Neuronal stem cell (in vitro differentiated cells): ENCODE measurements around the gene SUCLG1.
A peak's percentile ranks its signal among the peaks of the same experiment; 100 is the strongest.

Source experiments
- DNase-seq: peaks from one replicate; pipeline ENCODE4 v3.0.0-alpha.2; 2013; ENCODE audit warnings: low spot score
- H2AFZ ChIP-seq: one replicate; pipeline ENCODE4 v1.6.1; 2013; ENCODE audit warnings: mild to moderate bottlenecking, low read length, inconsistent platforms
- H2AK5ac ChIP-seq: 2 replicates; pipeline ENCODE4 v1.6.1; 2013; ENCODE audit warnings: low read depth, mild to moderate bottlenecking, inconsistent platforms, low read length, moderate library complexity, mixed read lengths
- H2BK120ac ChIP-seq: 2 replicates; pipeline ENCODE4 v1.6.1; 2013; ENCODE audit warnings: low read depth, mild to moderate bottlenecking, inconsistent platforms, low read length, moderate library complexity, mixed read lengths
- H2BK12ac ChIP-seq: one replicate; pipeline ENCODE4 v1.6.1; 2013; ENCODE audit warnings: low read length, inconsistent platforms
- H2BK15ac ChIP-seq: 2 replicates; pipeline ENCODE4 v1.6.1; 2013; ENCODE audit warnings: mild to moderate bottlenecking, low read length, inconsistent platforms, mixed read lengths
- H2BK5ac ChIP-seq: one replicate; pipeline ENCODE4 v1.6.1; 2013; ENCODE audit warnings: inconsistent platforms, mild to moderate bottlenecking, low read length, moderate library complexity
- H3K14ac ChIP-seq: one replicate; pipeline ENCODE4 v1.6.1; 2013; ENCODE audit warnings: low read length, inconsistent platforms
- H3K18ac ChIP-seq: 2 replicates; pipeline ENCODE4 v1.6.1; 2013; ENCODE audit warnings: low read length, inconsistent platforms
- H3K23ac ChIP-seq: 2 replicates; pipeline ENCODE4 v1.6.1; 2013; ENCODE audit warnings: low read depth, mild to moderate bottlenecking, mixed read lengths, low read length, inconsistent platforms; ENCODE audit not compliant: poor library complexity
- H3K27ac ChIP-seq: replicated peaks from 3 replicates; pipeline ENCODE4 v1.5.1; 2013; ENCODE audit warnings: low read length, inconsistent platforms
- H3K27me3 ChIP-seq, 3 experiments: 2 replicates each; pipeline ENCODE4 v1.6.1; 2013; ENCODE audit warnings: low read length in 3 of 3, mild to moderate bottlenecking in 2 of 3, inconsistent platforms in 1 of 3, low read depth in 1 of 3, mixed read lengths in 1 of 3, moderate library complexity in 1 of 3; ENCODE audit not compliant: control insufficient read depth in 3 of 3, insufficient read depth in 3 of 3
- H3K36me3 ChIP-seq, 2 donors: replicated peaks in 1 of 2; 2 replicates each; pipeline ENCODE4 v1.6.1; 2013; ENCODE audit warnings: low read length in 2 of 2; ENCODE audit not compliant: control insufficient read depth in 2 of 2, insufficient read depth in 2 of 2
- H3K4ac ChIP-seq: 2 replicates; pipeline ENCODE4 v1.6.1; 2013; ENCODE audit warnings: inconsistent platforms, mild to moderate bottlenecking, low read length, moderate library complexity
- H3K4me1 ChIP-seq, 2 donors: 1 replicate in 1 of 2; 2 replicates in 1 of 2; pipeline ENCODE4 v1.6.1; 2013; ENCODE audit warnings: low read length in 2 of 2, low read depth in 1 of 2; ENCODE audit not compliant: control insufficient read depth in 2 of 2, insufficient read depth in 1 of 2
- H3K4me2 ChIP-seq: one replicate; pipeline ENCODE4 v1.6.1; 2013; ENCODE audit warnings: mild to moderate bottlenecking, low read length, inconsistent platforms; ENCODE audit not compliant: insufficient read depth, poor library complexity, severe bottlenecking
- H3K4me3 ChIP-seq, 2 donors: 2 replicates each; pipeline ENCODE4 v1.5.1; 2013; ENCODE audit warnings: low read length in 2 of 2, mild to moderate bottlenecking in 2 of 2, inconsistent platforms in 1 of 2, moderate library complexity in 1 of 2
- H3K79me1 ChIP-seq: one replicate; pipeline ENCODE4 v1.6.1; 2013; ENCODE audit warnings: low read depth, mild to moderate bottlenecking, inconsistent platforms, low read length, moderate library complexity
- H3K9ac ChIP-seq: one replicate; pipeline ENCODE4 v1.6.1; 2013; ENCODE audit warnings: mild to moderate bottlenecking, low read depth, low read length, inconsistent platforms; ENCODE audit not compliant: poor library complexity
- H3K9me3 ChIP-seq, 2 donors: replicated peaks in 1 of 2; 2 replicates each; pipeline versions ENCODE3 to v1.6.1; 2013; ENCODE audit warnings: low read length in 2 of 2, mild to moderate bottlenecking in 2 of 2, inconsistent platforms in 1 of 2, low read depth in 1 of 2, mixed read lengths in 1 of 2, moderate library complexity in 1 of 2; ENCODE audit not compliant: control insufficient read depth in 2 of 2, insufficient read depth in 1 of 2
- H4K8ac ChIP-seq: one replicate; pipeline ENCODE4 v1.6.1; 2013; ENCODE audit warnings: low read depth, mild to moderate bottlenecking, inconsistent platforms, low read length, moderate library complexity
- H4K91ac ChIP-seq: one replicate; pipeline ENCODE4 v1.6.1; 2013; ENCODE audit warnings: low read length, low read depth, mild to moderate bottlenecking, inconsistent platforms; ENCODE audit not compliant: poor library complexity
- WGBS, 2 donors: extraction: QIAGEN DNeasy Blood & Tissue Kit; methylation state at CpG; one replicate each; pipeline ENCODE4 v1.1.7; 2013; ENCODE audit warnings: missing lambda C conversion rate in 2 of 2, mixed read lengths in 1 of 2; ENCODE audit not compliant: insufficient read length in 2 of 2, insufficient replicate concordance in 1 of 2; ENCODE audit errors: extremely low coverage in 2 of 2; 5-methylcytosine and 5-hydroxymethylcytosine counted together

SUCLG1 gene

GRCh38 chr2:84495539-84496146 is 36.6 kb upstream of the SUCLG1 start:
- Histone ChIP-seq H3K79me1 (no peaks in the 10 kb centered on the region), H4K91ac (no peak overlapping the region), H3K9ac (no peak overlapping the region), H3K18ac (no peak overlapping the region), H2BK120ac (no peak overlapping the region), H3K27me3 (no peaks in the 10 kb centered on the region), H3K36me3 (no peaks in the 10 kb centered on the region), H2BK15ac (no peak overlapping the region), H3K4me3 (no peak overlapping the region), H3K9me3 (peaks cover 0 to 2% of the 10 kb centered on the region in 2 donors), H3K4me2 (no peak overlapping the region), H3K14ac (no peak overlapping the region), H2AFZ (no peak overlapping the region), H3K27ac (no peak overlapping the region), H3K4ac (no peak overlapping the region), H2BK12ac (no peak overlapping the region), H3K4me1 (peaks cover 0 to 5% of the 10 kb centered on the region in 2 donors), H2AK5ac (no peak overlapping the region), H2BK5ac (no peak overlapping the region), H3K23ac (no peak overlapping the region), H4K8ac (no peak overlapping the region)
- WGBS, 2 donors = no CpG with 5 or more reads among the region's 8 CpGs
- DNase-seq = peak; percentile 54

GRCh38 chr2:84494070-84494469 is 35.0 kb upstream of the SUCLG1 start:
- H2BK5ac ChIP-seq = no peak overlapping the region
- H3K9ac ChIP-seq = no peak overlapping the region
- H2BK15ac ChIP-seq = no peak overlapping the region
- H3K18ac ChIP-seq = no peak overlapping the region
- DNase-seq = no peak
- WGBS, 2 donors = no CpG with 5 or more reads among the region's 4 CpGs
- peaks cover 0 to 5% of the 10 kb centered on the region in 2 donors for H3K4me1 ChIP-seq
- H2AK5ac ChIP-seq = no peak overlapping the region
- no peak overlapping the region for H3K23ac ChIP-seq
- H3K9me3 ChIP-seq = peaks cover 0 to 2% of the 10 kb centered on the region in 2 donors
- no peak overlapping the region for H2AFZ ChIP-seq
- no peaks in the 10 kb centered on the region for H3K79me1 ChIP-seq
- H2BK12ac ChIP-seq = no peak overlapping the region
- H3K27ac ChIP-seq = no peak overlapping the region
- no peak overlapping the region for H3K4me3 ChIP-seq
- no peak overlapping the region for H3K4ac ChIP-seq
- H3K27me3 ChIP-seq = no peaks in the 10 kb centered on the region
- H4K91ac ChIP-seq = no peak overlapping the region
- H3K4me2 ChIP-seq = no peak overlapping the region
- no peak overlapping the region for H2BK120ac ChIP-seq
- no peak overlapping the region for H3K14ac ChIP-seq
- H4K8ac ChIP-seq = no peak overlapping the region
- no peaks in the 10 kb centered on the region for H3K36me3 ChIP-seq

DNA sequence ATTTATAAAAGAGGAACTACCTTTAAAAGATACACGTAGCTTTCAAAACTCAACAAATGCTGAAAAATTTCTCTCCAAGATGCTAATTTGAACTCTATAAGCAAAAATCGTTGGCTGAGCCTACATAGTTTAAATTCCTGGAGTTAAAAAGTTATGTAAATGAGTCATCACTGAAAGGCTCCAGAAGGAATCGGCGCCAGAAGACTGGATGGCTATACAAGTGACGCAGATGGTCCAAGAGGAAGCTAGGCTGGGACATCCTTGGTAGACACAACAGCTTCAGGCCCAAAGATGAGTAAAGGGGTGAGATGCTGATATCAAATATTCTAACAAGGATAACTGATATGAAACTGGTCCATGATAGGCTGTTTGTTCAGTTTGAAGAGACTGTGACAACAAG is 34.4 kb upstream of the SUCLG1 start:
- H3K14ac ChIP-seq = no peak overlapping the region
- WGBS, 2 donors = no CpG with 5 or more reads among the region's 5 CpGs
- H4K91ac ChIP-seq = no peak overlapping the region
- H3K23ac ChIP-seq = no peak overlapping the region
- H3K79me1 ChIP-seq = no peaks in the 10 kb centered on the region
- H3K4me1 ChIP-seq = peaks cover 0 to 5% of the 10 kb centered on the region in 2 donors
- no peak overlapping the region for H2AFZ ChIP-seq
- H3K27me3 ChIP-seq = no peaks in the 10 kb centered on the region
- no peak overlapping the region for H3K9ac ChIP-seq
- no peaks in the 10 kb centered on the region for H3K36me3 ChIP-seq
- H3K9me3 ChIP-seq = peaks cover 0 to 2% of the 10 kb centered on the region in 2 donors
- no peak overlapping the region for H2BK120ac ChIP-seq
- no peak overlapping the region for H2BK5ac ChIP-seq
- no peak overlapping the region for H2BK12ac ChIP-seq
- H3K4me2 ChIP-seq = no peak overlapping the region
- no peak overlapping the region for H2AK5ac ChIP-seq
- DNase-seq = no peak
- H3K4ac ChIP-seq = no peak overlapping the region
- H2BK15ac ChIP-seq = no peak overlapping the region
- H3K27ac ChIP-seq = no peak overlapping the region
- no peak overlapping the region for H4K8ac ChIP-seq
- H3K4me3 ChIP-seq = no peak overlapping the region
- H3K18ac ChIP-seq = no peak overlapping the region

GRCh38 chr2:84492571-84492970 is 33.5 kb upstream of the SUCLG1 start:
- Histone ChIP-seq H2AFZ (no peak overlapping the region), H4K91ac (no peak overlapping the region), H3K18ac (no peak overlapping the region), H3K27me3 (no peaks in the 10 kb centered on the region), H2BK5ac (no peak overlapping the region), H3K14ac (no peak overlapping the region), H3K4me3 (no peak overlapping the region), H3K9ac (no peak overlapping the region), H3K23ac (no peak overlapping the region), H2AK5ac (no peak overlapping the region), H3K79me1 (no peaks in the 10 kb centered on the region), H2BK15ac (no peak overlapping the region), H4K8ac (no peak overlapping the region), H3K27ac (no peak overlapping the region), H3K36me3 (no peaks in the 10 kb centered on the region), H3K4me1 (peaks cover under 1 to 6% of the 10 kb centered on the region in 2 donors), H3K4ac (no peak overlapping the region), H2BK12ac (no peak overlapping the region), H3K4me2 (no peak overlapping the region), H2BK120ac (no peak overlapping the region), H3K9me3 (peaks cover 0 to 2% of the 10 kb centered on the region in 2 donors)
- DNase-seq = no peak
- WGBS, 2 donors = no CpG with 5 or more reads among the region's 1 CpG
